HFFc6 (cell line): ENCODE data around the gene SDCCAG8. TPM values are rescaled to one million over a fixed set of nuclear protein-coding genes. Genes with fewer than 3 reads are reported as not detected.
A peak's percentile ranks its signal among the peaks of the same experiment; 100 is the strongest.

ENCODE experiments used
- DNase-seq: peaks from one replicate; pipeline ENCODE4 v3.0.0-alpha.2; 2018
- H3K27ac Mint-ChIP-seq: 2 replicates; pipeline ENCODE4 v1.8.0; 2020; ENCODE audit warnings: mild to moderate bottlenecking, mixed read lengths
- H3K27me3 Mint-ChIP-seq: 2 replicates; pipeline ENCODE4 v1.8.0; 2021; ENCODE audit warnings: mild to moderate bottlenecking, moderate library complexity, mixed read lengths; ENCODE audit not compliant: insufficient read depth
- H3K36me3 Mint-ChIP-seq: 2 replicates; pipeline ENCODE4 v1.8.0; 2021; ENCODE audit warnings: low read depth, mixed read lengths
- H3K4me1 Mint-ChIP-seq: 2 replicates; pipeline ENCODE4 v1.8.0; 2020; ENCODE audit warnings: low read depth, mixed read lengths
- H3K4me3 Mint-ChIP-seq: 2 replicates; pipeline ENCODE4 v1.8.0; 2020; ENCODE audit warnings: mild to moderate bottlenecking, moderate library complexity, mixed read lengths
- H3K9me3 Mint-ChIP-seq: 2 replicates; pipeline ENCODE4 v1.8.0; 2020; ENCODE audit warnings: mild to moderate bottlenecking, mixed read lengths
- CTCF ChIP-seq: fragments of 200-600 bp; sonication (generic); IDR thresholded peaks from 2 replicates; pipeline ENCODE4 v1.5.0; 2021; ENCODE audit warnings: antibody characterized with exemption, mild to moderate bottlenecking
- total RNA-seq, 6 experiments: library from RNA; stranded (reverse); fragmentation: NEBNext Ultra II Directional; extraction: Animal tissue kit (Norgen Biotek cat#: 25700); gene quantifications; 2 replicates in 1 of 6; 3 replicates in 5 of 6; pipeline ENCODE4 v1.2.3, GENCODE V29; 2021

SDCCAG8 gene
- total RNA-seq, 6 experiments from 2014 or later = 22.3 to 31.2 (median 26.1) TPM

DNA sequence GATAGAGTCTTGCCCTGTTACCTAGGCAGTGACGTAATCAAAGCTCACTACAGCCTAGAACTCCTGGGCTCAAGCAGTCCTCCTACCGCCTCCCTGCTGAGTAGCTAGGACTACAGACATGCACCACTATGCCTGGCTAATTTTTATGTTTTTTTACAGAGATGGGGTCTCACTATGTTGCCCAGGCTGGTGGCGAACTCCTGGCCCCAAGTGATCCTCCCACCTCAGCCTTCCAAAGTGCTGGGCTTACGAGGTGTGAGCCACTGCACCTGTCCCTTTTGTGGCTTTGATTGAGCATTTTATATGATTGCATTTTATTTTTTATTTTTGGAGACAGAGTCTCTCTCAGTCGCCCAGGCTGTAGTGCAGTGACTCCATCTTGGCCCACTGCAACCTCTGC lies 25.8 kb downstream of the SDCCAG8 start:
- Mint-ChIP-seq H3K27ac (no peak overlapping the region), H3K4me3 (no peak overlapping the region), H3K9me3 (no peaks in the 10 kb centered on the region; the same call in 1 of the 2 replicates), H3K27me3 (no peaks in the 10 kb centered on the region; the same call in 1 of the 2 replicates), H3K36me3 (peaks cover 45% of the 10 kb centered on the region), H3K4me1 (peaks cover 46% of the 10 kb centered on the region)
- no peak for DNase-seq
- TF ChIP-seq CTCF = no peak

DNA sequence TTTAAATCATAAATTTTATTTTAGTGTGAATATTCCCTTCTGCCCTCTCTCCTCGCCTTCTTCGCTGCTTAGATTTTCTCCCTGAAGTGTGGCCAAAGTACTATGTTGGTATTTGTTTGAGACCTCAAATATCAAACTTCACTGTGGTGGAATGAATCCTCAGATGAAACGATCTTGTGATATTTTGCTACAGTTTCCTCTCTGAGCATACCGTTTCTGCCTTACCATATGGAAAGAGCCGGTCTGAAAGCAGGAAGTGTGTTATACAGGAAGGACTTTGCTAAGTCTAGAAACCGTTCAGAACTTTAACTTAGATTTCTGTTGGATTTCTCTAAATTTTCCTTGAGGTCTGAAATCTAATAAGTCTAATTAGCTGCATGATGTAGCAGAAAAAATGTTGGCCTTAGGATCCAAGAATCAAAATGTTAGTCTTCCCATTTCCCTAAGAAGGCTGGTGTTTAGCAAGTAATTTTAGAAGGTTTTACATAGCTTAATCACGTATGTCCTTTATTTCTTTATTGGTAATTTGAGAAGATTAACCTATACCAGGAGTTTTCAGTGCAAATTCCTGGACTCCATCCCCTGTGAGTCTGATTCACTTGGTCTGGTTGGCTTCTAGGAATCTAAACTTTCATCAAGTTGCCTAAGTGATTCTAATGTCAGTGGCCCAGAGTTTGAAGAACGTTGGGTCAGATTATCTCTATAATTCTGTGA lies 30.7 kb downstream of the SDCCAG8 start:
- H3K4me1 Mint-ChIP-seq = peaks cover 79% of the 10 kb centered on the region
- H3K36me3 Mint-ChIP-seq = peaks cover 58% of the 10 kb centered on the region
- no peaks in the 10 kb centered on the region; the same call in 1 of the 2 replicates for H3K9me3 Mint-ChIP-seq
- no peak for TF ChIP-seq CTCF
- DNase-seq = peak; percentile 31
- H3K4me3 Mint-ChIP-seq = peak overlapping the region; percentile 53
- H3K27me3 Mint-ChIP-seq = no peaks in the 10 kb centered on the region; the same call in 1 of the 2 replicates
- H3K27ac Mint-ChIP-seq = peak overlapping the region; percentile 93

DNA sequence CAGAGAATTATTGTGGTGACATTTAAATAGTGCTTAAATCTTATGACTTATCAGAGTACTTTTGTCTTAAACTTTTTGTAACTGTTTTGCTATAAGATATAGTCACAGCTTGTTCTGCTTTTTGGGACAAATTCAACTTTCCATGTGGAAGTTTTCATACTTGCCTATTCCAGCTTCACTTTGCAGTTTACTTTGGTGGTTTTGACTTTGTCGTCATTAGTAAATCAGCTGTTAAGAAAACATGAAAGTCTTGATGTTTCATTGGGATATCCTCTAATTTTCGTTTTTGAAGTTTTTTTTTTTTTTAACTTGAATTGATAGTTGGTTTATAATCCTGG lies 31.3 kb downstream of the SDCCAG8 start:
- no peak for TF ChIP-seq CTCF
- H3K4me3 Mint-ChIP-seq = peak overlapping the region; percentile 74
- H3K27me3 Mint-ChIP-seq = no peaks in the 10 kb centered on the region; the same call in 1 of the 2 replicates
- no peaks in the 10 kb centered on the region; the same call in 1 of the 2 replicates for H3K9me3 Mint-ChIP-seq
- no peak for DNase-seq
- peak overlapping the region; percentile 93 for H3K27ac Mint-ChIP-seq
- peaks cover 55% of the 10 kb centered on the region for H3K36me3 Mint-ChIP-seq
- peaks cover 84% of the 10 kb centered on the region for H3K4me1 Mint-ChIP-seq

GRCh38 chr1:243287652-243288051 lies 31.8 kb downstream of the SDCCAG8 start:
- Mint-ChIP-seq H3K27ac (peak overlapping the region; percentile 93), H3K4me3 (peak overlapping the region; percentile 74), H3K4me1 (peaks cover 86% of the 10 kb centered on the region), H3K36me3 (peaks cover 53% of the 10 kb centered on the region), H3K9me3 (no peaks in the 10 kb centered on the region; the same call in 1 of the 2 replicates), H3K27me3 (no peaks in the 10 kb centered on the region; the same call in 1 of the 2 replicates)
- no peak for TF ChIP-seq CTCF
- DNase-seq = peak; percentile 82

DNA sequence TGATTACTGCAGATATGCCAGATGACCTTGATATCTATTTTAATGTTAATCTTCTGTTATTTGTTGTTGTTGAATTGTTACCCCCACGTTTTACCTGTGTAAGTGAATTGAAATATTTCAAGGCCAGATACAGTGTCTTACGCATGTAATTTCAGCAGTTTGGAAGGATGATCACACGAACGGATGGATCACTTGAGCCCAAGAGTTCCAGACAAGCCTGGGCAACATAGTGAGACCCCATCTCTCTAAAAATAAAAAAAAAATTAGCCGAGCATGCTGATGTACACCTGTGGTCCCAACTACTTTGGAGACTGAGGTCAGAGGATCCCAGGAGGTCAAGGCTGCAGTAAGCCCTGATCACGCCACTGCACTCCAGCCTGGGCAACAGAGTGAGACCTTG lies 32.2 kb downstream of the SDCCAG8 start:
- H3K4me1 Mint-ChIP-seq = peaks cover 84% of the 10 kb centered on the region
- peak overlapping the region; percentile 74 for H3K4me3 Mint-ChIP-seq
- H3K9me3 Mint-ChIP-seq = no peaks in the 10 kb centered on the region; the same call in 1 of the 2 replicates
- no peaks in the 10 kb centered on the region; the same call in 1 of the 2 replicates for H3K27me3 Mint-ChIP-seq
- no peak for DNase-seq
- H3K27ac Mint-ChIP-seq = peak overlapping the region; percentile 93
- H3K36me3 Mint-ChIP-seq = peaks cover 54% of the 10 kb centered on the region
- no peak for TF ChIP-seq CTCF
